Superior temporal gyrus (tissue), 1 donor: Measurements from ENCODE around the gene ST8SIA1.
"Not testable (repeated sequence)": the region's sequence is repeated elsewhere in the genome, so short reads cannot be mapped to it uniquely, and the experiment has no call there.

Source experiments
- DNase-seq: peaks from one replicate; pipeline ENCODE4 v3.0.0-alpha.2; 2016; ENCODE audit errors: extremely low spot score

The ST8SIA1 gene

GRCh38 chr12:22169376-22169775 lies 165.1 kb downstream of the ST8SIA1 start:
- no peak for DNase-seq

GRCh38 chr12:22164139-22164538 lies 170.4 kb downstream of the ST8SIA1 start:
- no peak for DNase-seq

- no peak for DNase-seq
Measured at GRCh38 chr12:22163594-22163993, 170.9 kb downstream of the ST8SIA1 start.

GRCh38 chr12:22160396-22161003 lies 174.0 kb downstream of the ST8SIA1 start:
- no peak for DNase-seq

GRCh38 chr12:22149286-22149685 lies 185.2 kb downstream of the ST8SIA1 start:
- DNase-seq: not testable (repeated sequence)

GRCh38 chr12:22146686-22147085 lies 187.8 kb downstream of the ST8SIA1 start:
- not testable (repeated sequence) for DNase-seq
